Lower leg skin (tissue), 3 donors: ENCODE results near the gene KCNIP4.

Source experiments
- CTCF ChIP-seq, 3 donors: fragments of 450-650 bp; IDR thresholded peaks; one replicate each; pipeline ENCODE4 v1.5.1; 2016; ENCODE audit warnings: antibody characterized with exemption in 3 of 3, mild to moderate bottlenecking in 3 of 3, moderate library complexity in 2 of 3
- POLR2A ChIP-seq, 2 donors: fragments of 450-650 bp; IDR thresholded peaks; one replicate each; pipeline ENCODE4 v1.6.1; 2016 to 2017; ENCODE audit warnings: antibody characterized with exemption in 2 of 2, mild to moderate bottlenecking in 1 of 2, moderate library complexity in 1 of 2

- TF ChIP-seq CTCF (IDR thresholded peaks at IDR 0.05): no peak
- TF ChIP-seq POLR2A (IDR thresholded peaks at IDR 0.05): no peak
Observed at GRCh38 chr4:21893136-21893535, 55.4 kb downstream of the KCNIP4 start.
